WTC11 (cell line): ENCODE measurements around the gene SELENOV. TPM values are rescaled to one million over a fixed set of nuclear protein-coding genes. Genes with fewer than 3 reads are reported as not detected.

Experiments
- ATAC-seq: fragments of 200-7000 bp; cut with Tn5 transposase; 2 replicates; pipeline ENCODE4 v1.10.0; 2021; ENCODE audit warnings: mild to moderate bottlenecking, moderate library complexity
- CTCF ChIA-PET: fragments of 300-600 bp; sonication (Branson Sonifier 250); formaldehyde crosslinking; loops from one replicate; lab custom pipeline; 2021; ENCODE audit warnings: antibody characterized with exemption; lab: Charles Lee
- POLR2A ChIA-PET: fragments of 350-600 bp; sonication (Branson Sonifier 250); formaldehyde crosslinking; loops from one replicate; lab custom pipeline; 2021; ENCODE audit warnings: antibody characterized with exemption; lab: Charles Lee
- DNase-seq: peaks from one replicate; pipeline ENCODE4 v3.0.0; 2021; ENCODE audit warnings: low spot score
- H3K27ac Mint-ChIP-seq: 2 replicates; pipeline ENCODE4 v1.8.0; 2021; ENCODE audit warnings: mixed read lengths
- H3K27me3 Mint-ChIP-seq: 2 replicates; pipeline ENCODE4 v1.8.0; 2021; ENCODE audit warnings: low read depth, mild to moderate bottlenecking, moderate library complexity, mixed read lengths
- H3K36me3 Mint-ChIP-seq: 2 replicates; pipeline ENCODE4 v1.8.0; 2021; ENCODE audit warnings: mixed read lengths
- H3K4me1 Mint-ChIP-seq: 2 replicates; pipeline ENCODE4 v1.8.0; 2022; ENCODE audit warnings: mixed read lengths
- H3K4me3 Mint-ChIP-seq: 2 replicates; pipeline ENCODE4 v1.8.0; 2021; ENCODE audit warnings: mild to moderate bottlenecking, moderate library complexity, mixed read lengths
- H3K9me3 Mint-ChIP-seq: 2 replicates; pipeline ENCODE4 v1.8.0; 2021; ENCODE audit warnings: mixed read lengths
- ESRRA ChIP-seq: sonication (generic); formaldehyde crosslinking; IDR thresholded peaks from 2 replicates; pipeline ENCODE4 v1.8.1; 2022; ENCODE audit warnings: mild to moderate bottlenecking, missing genetic modification reagents, borderline replicate concordance
- FOXJ3 ChIP-seq: sonication (generic); formaldehyde crosslinking; IDR thresholded peaks from 2 replicates; pipeline ENCODE4 v1.9.0; 2021; ENCODE audit warnings: missing genetic modification reagents, mild to moderate bottlenecking, borderline replicate concordance
- GABPB1 ChIP-seq: sonication (generic); formaldehyde crosslinking; IDR thresholded peaks from 2 replicates; pipeline ENCODE4 v1.8.1; 2023; ENCODE audit warnings: mild to moderate bottlenecking, missing genetic modification reagents
- JUN ChIP-seq: sonication (generic); formaldehyde crosslinking; IDR thresholded peaks from 2 replicates; pipeline ENCODE4 v1.8.0; 2023; ENCODE audit warnings: mild to moderate bottlenecking, missing genetic modification reagents
- NFATC4 ChIP-seq: fragments of 250-450 bp; sonication (Bioruptor Pico); IDR thresholded peaks from 2 replicates; pipeline ENCODE4 v1.9.0; 2021; ENCODE audit warnings: mild to moderate bottlenecking
- NFYB ChIP-seq: sonication (generic); formaldehyde crosslinking; conservative IDR thresholded peaks from 2 replicates; pipeline ENCODE4 v1.8.0; 2022; ENCODE audit warnings: low read depth, missing genetic modification reagents
- NR1H2 ChIP-seq: sonication (generic); formaldehyde crosslinking; IDR thresholded peaks from 2 replicates; pipeline ENCODE4 v1.9.0; 2021; ENCODE audit warnings: mild to moderate bottlenecking, moderate library complexity, missing genetic modification reagents
- SMAD4 ChIP-seq: sonication (generic); formaldehyde crosslinking; IDR thresholded peaks from 2 replicates; pipeline ENCODE4 v1.8.0; 2022; ENCODE audit warnings: mild to moderate bottlenecking, missing genetic modification reagents
- SP1 ChIP-seq: sonication (generic); formaldehyde crosslinking; conservative IDR thresholded peaks from 2 replicates; pipeline ENCODE4 v1.8.1; 2022; ENCODE audit warnings: missing genetic modification reagents
- TEAD1 ChIP-seq: sonication (generic); formaldehyde crosslinking; IDR thresholded peaks from 2 replicates; pipeline ENCODE4 v1.8.0; 2022; ENCODE audit warnings: mild to moderate bottlenecking, missing genetic modification reagents
- TP53 ChIP-seq: sonication (generic); formaldehyde crosslinking; IDR thresholded peaks from 2 replicates; pipeline ENCODE4 v1.8.1; 2023; ENCODE audit warnings: mild to moderate bottlenecking, missing genetic modification reagents
- ZNF121 ChIP-seq: sonication (generic); formaldehyde crosslinking; IDR thresholded peaks from 2 replicates; pipeline ENCODE4 v1.8.0; 2023; ENCODE audit warnings: missing genetic modification reagents
- ZNF317 ChIP-seq: sonication (generic); formaldehyde crosslinking; IDR thresholded peaks from 2 replicates; pipeline ENCODE4 v1.8.1; 2023; ENCODE audit warnings: low read depth, mild to moderate bottlenecking, moderate library complexity, missing genetic modification reagents, borderline replicate concordance
- ZNF416 ChIP-seq: fragments of 250-450 bp; sonication (Bioruptor Pico); IDR thresholded peaks from 2 replicates; pipeline ENCODE4 v1.9.0; 2021; ENCODE audit warnings: mild to moderate bottlenecking, inconsistent platforms
- total RNA-seq: library from RNA; stranded (reverse); gene quantifications from 3 replicates; pipeline ENCODE4 v1.2.3, GENCODE V29; 2021
- TF ChIP-seq, protein P1 (sequence below): sonication (generic); formaldehyde crosslinking; IDR thresholded peaks from 2 replicates; pipeline ENCODE4 v1.8.0; 2022; ENCODE audit warnings: missing genetic modification reagents
- TF ChIP-seq, protein P2 (sequence below): sonication (generic); formaldehyde crosslinking; IDR thresholded peaks from 2 replicates; pipeline ENCODE4 v1.8.0; 2022; ENCODE audit warnings: mild to moderate bottlenecking, missing genetic modification reagents
- TF ChIP-seq, protein P3 (sequence below): sonication (generic); formaldehyde crosslinking; IDR thresholded peaks from 2 replicates; pipeline ENCODE4 v1.8.0; 2022; ENCODE audit warnings: mild to moderate bottlenecking, missing genetic modification reagents
- TF ChIP-seq, protein P4 (sequence below): sonication (generic); formaldehyde crosslinking; IDR thresholded peaks from 2 replicates; pipeline ENCODE4 v1.8.1; 2023; ENCODE audit warnings: mild to moderate bottlenecking, missing genetic modification reagents, borderline replicate concordance
- TF ChIP-seq, protein P5 (sequence below): sonication (generic); formaldehyde crosslinking; conservative IDR thresholded peaks from 2 replicates; pipeline ENCODE4 v1.8.1; 2023; ENCODE audit warnings: mild to moderate bottlenecking, low read depth, missing genetic modification reagents, moderate library complexity

SELENOV gene
- total RNA-seq, 1 experiment from 2014 or later = 12.6 TPM

DNA sequence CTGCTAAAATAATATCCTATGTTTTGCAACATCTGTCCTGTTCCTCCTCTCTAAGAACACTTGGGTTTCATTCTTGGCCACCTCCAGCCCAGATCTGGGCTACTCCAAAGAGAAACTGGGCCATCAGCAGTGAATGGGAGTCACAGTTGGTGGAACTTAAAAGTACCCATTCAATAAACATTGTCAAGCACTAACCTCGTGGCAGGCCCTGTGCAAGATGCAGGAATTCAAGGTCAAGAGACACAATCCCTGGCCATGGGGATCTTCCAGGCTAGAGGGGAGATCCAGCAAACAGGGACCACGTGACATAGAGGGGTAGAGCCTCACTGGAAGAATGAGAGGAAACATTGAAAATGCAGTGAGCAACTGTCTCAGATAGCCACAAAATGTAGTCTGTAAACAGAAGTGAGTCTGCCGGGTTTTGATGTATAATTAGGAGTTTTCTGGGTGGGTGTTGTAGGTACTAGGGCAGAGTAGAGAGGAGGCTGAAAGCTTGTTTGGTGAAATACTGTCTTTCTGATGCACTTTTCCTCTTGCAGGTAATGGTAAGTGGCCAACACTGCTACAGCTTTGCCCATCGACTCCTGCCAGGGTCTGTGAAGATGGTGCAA, 39.9 kb downstream of the SELENOV start (continued):
- TF ChIP-seq, protein P1, sequence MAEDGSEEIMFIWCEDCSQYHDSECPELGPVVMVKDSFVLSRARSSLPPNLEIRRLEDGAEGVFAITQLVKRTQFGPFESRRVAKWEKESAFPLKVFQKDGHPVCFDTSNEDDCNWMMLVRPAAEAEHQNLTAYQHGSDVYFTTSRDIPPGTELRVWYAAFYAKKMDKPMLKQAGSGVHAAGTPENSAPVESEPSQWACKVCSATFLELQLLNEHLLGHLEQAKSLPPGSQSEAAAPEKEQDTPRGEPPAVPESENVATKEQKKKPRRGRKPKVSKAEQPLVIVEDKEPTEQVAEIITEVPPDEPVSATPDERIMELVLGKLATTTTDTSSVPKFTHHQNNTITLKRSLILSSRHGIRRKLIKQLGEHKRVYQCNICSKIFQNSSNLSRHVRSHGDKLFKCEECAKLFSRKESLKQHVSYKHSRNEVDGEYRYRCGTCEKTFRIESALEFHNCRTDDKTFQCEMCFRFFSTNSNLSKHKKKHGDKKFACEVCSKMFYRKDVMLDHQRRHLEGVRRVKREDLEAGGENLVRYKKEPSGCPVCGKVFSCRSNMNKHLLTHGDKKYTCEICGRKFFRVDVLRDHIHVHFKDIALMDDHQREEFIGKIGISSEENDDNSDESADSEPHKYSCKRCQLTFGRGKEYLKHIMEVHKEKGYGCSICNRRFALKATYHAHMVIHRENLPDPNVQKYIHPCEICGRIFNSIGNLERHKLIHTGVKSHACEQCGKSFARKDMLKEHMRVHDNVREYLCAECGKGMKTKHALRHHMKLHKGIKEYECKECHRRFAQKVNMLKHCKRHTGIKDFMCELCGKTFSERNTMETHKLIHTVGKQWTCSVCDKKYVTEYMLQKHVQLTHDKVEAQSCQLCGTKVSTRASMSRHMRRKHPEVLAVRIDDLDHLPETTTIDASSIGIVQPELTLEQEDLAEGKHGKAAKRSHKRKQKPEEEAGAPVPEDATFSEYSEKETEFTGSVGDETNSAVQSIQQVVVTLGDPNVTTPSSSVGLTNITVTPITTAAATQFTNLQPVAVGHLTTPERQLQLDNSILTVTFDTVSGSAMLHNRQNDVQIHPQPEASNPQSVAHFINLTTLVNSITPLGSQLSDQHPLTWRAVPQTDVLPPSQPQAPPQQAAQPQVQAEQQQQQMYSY = no peak
- TF ChIP-seq ZNF121 (CRISPR knock-in tag) (no peak), ZNF416 (CRISPR knock-in tag) (no peak)
- TF ChIP-seq, protein P2, sequence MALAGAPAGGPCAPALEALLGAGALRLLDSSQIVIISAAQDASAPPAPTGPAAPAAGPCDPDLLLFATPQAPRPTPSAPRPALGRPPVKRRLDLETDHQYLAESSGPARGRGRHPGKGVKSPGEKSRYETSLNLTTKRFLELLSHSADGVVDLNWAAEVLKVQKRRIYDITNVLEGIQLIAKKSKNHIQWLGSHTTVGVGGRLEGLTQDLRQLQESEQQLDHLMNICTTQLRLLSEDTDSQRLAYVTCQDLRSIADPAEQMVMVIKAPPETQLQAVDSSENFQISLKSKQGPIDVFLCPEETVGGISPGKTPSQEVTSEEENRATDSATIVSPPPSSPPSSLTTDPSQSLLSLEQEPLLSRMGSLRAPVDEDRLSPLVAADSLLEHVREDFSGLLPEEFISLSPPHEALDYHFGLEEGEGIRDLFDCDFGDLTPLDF (CRISPR knock-in tag) = no peak
- TF ChIP-seq, all 79 proteins: peak for 0

DNA sequence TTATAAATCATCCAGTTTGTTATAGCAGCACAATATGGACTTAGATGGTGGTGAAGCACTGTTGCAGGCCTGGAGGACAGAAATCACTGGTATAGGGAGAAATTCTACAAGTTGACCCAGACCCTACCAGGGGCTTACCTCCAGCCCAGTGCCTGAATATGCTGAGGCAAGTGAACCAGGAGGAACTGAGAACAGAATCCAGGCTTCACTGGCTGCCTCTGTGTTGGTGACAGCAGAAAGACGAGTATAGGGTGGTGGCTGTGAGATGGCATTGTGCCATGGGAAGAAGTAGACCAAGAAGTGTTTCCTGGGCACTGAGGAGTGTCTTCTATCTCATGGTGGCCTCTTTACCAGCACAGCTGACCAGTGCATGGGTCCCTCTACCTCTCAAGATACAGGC, 40.9 kb downstream of the SELENOV start:
- DNase-seq (no peak), ATAC-seq (no peak)
- Mint-ChIP-seq H3K27me3 (peaks cover 16% of the 10 kb centered on the region), H3K9me3 (no peaks in the 10 kb centered on the region), H3K4me3 (no peak overlapping the region), H3K36me3 (no peaks in the 10 kb centered on the region), H3K27ac (no peak overlapping the region), H3K4me1 (0 out of 2 replicates have a peak, but pooled peaks cover 5% of the 10 kb centered on the region)
- CTCF ChIA-PET = no interaction called here
- POLR2A ChIA-PET = no interaction called here
- TF ChIP-seq, protein P3, sequence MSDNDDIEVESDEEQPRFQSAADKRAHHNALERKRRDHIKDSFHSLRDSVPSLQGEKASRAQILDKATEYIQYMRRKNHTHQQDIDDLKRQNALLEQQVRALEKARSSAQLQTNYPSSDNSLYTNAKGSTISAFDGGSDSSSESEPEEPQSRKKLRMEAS = no peak
- TF ChIP-seq NR1H2 (CRISPR knock-in tag) = no peak
- TF ChIP-seq SMAD4 (CRISPR knock-in tag) = no peak
- TF ChIP-seq NFATC4 (CRISPR knock-in tag) = no peak
- no peak for TF ChIP-seq TP53 (CRISPR knock-in tag)
- TF ChIP-seq, protein P4, sequence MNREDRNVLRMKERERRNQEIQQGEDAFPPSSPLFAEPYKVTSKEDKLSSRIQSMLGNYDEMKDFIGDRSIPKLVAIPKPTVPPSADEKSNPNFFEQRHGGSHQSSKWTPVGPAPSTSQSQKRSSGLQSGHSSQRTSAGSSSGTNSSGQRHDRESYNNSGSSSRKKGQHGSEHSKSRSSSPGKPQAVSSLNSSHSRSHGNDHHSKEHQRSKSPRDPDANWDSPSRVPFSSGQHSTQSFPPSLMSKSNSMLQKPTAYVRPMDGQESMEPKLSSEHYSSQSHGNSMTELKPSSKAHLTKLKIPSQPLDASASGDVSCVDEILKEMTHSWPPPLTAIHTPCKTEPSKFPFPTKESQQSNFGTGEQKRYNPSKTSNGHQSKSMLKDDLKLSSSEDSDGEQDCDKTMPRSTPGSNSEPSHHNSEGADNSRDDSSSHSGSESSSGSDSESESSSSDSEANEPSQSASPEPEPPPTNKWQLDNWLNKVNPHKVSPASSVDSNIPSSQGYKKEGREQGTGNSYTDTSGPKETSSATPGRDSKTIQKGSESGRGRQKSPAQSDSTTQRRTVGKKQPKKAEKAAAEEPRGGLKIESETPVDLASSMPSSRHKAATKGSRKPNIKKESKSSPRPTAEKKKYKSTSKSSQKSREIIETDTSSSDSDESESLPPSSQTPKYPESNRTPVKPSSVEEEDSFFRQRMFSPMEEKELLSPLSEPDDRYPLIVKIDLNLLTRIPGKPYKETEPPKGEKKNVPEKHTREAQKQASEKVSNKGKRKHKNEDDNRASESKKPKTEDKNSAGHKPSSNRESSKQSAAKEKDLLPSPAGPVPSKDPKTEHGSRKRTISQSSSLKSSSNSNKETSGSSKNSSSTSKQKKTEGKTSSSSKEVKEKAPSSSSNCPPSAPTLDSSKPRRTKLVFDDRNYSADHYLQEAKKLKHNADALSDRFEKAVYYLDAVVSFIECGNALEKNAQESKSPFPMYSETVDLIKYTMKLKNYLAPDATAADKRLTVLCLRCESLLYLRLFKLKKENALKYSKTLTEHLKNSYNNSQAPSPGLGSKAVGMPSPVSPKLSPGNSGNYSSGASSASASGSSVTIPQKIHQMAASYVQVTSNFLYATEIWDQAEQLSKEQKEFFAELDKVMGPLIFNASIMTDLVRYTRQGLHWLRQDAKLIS (CRISPR knock-in tag) = no peak
- TF ChIP-seq, protein P5, sequence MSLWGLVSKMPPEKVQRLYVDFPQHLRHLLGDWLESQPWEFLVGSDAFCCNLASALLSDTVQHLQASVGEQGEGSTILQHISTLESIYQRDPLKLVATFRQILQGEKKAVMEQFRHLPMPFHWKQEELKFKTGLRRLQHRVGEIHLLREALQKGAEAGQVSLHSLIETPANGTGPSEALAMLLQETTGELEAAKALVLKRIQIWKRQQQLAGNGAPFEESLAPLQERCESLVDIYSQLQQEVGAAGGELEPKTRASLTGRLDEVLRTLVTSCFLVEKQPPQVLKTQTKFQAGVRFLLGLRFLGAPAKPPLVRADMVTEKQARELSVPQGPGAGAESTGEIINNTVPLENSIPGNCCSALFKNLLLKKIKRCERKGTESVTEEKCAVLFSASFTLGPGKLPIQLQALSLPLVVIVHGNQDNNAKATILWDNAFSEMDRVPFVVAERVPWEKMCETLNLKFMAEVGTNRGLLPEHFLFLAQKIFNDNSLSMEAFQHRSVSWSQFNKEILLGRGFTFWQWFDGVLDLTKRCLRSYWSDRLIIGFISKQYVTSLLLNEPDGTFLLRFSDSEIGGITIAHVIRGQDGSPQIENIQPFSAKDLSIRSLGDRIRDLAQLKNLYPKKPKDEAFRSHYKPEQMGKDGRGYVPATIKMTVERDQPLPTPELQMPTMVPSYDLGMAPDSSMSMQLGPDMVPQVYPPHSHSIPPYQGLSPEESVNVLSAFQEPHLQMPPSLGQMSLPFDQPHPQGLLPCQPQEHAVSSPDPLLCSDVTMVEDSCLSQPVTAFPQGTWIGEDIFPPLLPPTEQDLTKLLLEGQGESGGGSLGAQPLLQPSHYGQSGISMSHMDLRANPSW = no peak
- no peak for TF ChIP-seq ZNF317
- TF ChIP-seq GABPB1 (CRISPR knock-in tag) = no peak
- no peak for TF ChIP-seq ESRRA
- TF ChIP-seq NFYB (CRISPR knock-in tag) = no peak
- TF ChIP-seq FOXJ3 (CRISPR knock-in tag) = no peak
- TF ChIP-seq JUN (CRISPR knock-in tag) = no peak
- TF ChIP-seq TEAD1 = no peak
- no peak for TF ChIP-seq SP1 (CRISPR knock-in tag)
- TF ChIP-seq, all 79 proteins: peak for 0
